GM21723 (cell line): ENCODE results near the gene BDP1.
"Not testable (repeated sequence)": the region's sequence is repeated elsewhere in the genome, so short reads cannot be mapped to it uniquely, and the experiment has no call there.

Source experiments
- ATAC-seq: cut with Tn5 transposase; IDR thresholded peaks from one replicate; pipeline ENCODE4 v1.9.1; 2021; ENCODE audit warnings: mild to moderate bottlenecking, moderate library complexity; ENCODE audit not compliant: unreplicated experiment

Gene BDP1, protein sequence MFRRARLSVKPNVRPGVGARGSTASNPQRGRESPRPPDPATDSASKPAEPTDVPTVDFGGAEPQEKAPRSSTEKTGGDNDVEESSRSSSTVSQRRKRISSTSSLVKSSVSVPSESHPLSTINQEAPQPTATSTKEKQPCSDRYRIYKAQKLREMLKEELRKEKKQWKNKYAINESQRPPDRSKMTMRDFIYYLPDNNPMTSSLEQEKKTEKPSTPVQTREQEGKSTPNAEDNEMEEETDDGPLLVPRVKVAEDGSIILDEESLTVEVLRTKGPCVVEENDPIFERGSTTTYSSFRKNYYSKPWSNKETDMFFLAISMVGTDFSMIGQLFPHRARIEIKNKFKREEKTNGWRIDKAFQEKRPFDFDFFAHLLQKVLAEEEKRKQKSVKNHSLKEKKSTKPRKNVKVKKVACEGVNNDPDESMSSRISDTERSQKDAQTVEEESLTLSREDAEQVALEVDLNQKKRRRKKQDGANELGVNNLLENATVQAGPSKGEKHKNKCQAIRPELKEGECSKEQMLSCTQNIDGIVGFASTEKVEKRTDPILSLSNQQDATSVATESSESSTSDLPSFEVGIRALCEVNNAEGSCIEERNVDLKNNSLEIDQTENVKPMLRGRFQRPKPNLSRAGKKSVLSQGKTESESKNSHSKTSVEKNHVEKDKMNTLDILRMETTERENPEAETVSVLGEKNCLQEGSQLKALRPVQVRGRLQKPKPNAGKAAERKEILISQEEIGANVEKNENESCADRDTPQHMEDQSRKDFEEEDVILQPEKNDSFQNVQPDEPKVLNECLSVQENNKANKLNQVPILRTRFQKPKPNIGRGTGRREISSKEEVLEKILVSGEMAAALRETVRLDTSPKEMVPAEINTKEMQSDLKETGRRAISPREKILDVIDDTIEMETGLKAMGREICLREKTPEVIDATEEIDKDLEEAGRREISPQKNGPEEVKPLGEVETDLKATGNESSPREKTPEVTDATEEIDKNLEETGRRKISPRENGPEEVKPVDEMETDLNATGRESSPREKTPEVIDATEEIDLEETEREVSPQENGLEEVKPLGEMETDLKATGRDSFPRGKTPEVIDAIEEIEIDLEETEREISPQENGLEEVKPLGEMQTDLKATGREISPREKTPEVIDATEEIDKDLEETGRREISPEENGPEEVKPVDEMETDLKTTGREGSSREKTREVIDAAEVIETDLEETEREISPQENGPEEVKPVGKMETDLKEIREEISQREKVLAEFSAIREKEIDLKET (N-terminal part only)

DNA sequence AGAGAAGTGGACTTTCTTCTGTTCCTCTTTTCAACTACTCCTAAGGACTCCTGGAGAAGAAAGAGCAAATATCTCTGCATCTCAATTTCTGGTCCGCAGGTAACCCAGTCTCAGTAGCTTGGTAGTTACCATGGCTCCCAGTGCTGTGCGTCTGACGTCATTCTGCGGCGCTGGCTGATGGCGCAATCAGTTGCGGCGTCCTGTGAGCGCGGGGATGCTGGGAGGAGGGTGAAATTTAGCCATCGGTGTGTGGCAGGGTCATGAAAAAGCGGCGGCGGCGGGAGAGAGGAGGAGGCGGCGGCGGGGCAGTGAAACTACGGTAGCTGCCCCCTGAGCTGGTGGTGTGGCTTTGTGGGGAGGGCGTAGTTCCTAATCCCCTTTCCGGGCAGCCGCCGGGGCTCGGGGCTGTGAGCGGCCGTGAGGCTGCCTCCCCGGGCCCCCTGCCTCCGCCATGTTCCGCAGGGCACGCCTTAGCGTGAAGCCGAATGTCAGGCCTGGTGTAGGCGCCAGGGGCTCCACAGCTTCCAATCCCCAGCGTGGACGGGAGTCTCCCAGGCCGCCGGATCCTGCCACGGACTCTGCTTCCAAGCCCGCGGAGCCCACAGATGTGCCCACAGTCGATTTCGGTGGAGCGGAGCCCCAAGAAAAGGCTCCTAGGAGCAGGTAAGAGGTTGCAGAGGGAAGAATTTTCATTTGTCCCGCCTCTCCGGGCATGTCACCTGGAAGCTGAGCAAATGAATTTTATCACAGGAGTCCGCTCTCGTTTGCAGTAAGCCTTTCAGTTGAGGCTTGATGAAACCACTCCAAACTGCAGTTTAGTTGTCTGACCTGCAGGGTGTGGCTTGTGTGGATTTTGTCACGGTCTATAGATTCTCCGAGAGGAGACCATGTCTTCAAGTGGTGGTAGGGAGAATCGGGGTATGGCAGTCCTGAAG lies at the start of gene BDP1:
BDP1 (plus strand) TSS at position 225 of the 935 bp plus-strand sequence; CDS start at position 452, 227 bp downstream.
- ATAC-seq: peak; percentile 95

- not testable (repeated sequence) for ATAC-seq
Observed at GRCh38 chr5:71410088-71410487, 45.4 kb upstream of the BDP1 start.

DNA sequence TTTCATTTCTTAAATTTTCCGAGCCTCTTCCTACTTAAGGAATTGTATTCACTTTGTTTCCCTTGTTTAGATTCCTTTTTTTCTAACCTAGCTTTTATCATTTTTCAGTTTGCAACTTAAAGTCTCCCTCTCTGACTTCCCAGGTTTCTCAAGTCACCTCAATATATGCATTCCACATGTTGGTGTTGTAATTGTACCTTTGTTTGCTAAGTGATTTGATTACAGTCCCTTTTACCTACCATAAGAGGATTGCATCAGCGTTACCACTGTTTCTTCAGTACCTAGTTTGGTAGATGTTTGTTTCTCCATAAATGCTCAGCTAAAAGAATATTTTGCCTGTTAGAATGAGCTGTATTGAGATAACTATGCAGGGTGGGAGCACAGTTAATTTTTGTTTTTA lies 39.8 kb upstream of the BDP1 start:
- ATAC-seq: not testable (repeated sequence)

- ATAC-seq: not testable (repeated sequence)
Observed at GRCh38 chr5:71418026-71418425, 37.4 kb upstream of the BDP1 start.

DNA sequence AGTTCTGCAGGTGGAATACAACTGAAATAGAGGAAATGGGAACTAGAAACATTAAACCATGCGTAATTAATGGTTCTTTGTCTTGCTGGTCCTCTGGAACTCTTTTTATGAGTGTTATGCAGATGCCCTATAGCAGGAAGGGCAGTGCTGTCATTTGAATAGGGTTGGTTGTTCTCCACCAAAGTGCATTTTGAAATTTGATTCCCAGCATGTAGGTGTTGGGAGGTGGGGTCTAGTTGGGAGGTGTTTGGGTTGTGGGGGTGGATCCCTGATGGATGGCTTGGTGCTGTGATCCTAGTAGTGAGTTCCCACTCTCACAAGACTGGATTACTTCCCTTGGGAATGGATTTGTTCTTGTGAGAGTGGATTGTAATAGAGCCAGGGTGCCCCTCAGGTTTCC lies 34.2 kb upstream of the BDP1 start:
- ATAC-seq: not testable (repeated sequence)

GRCh38 chr5:71423896-71424295 lies 31.6 kb upstream of the BDP1 start:
- ATAC-seq: not testable (repeated sequence)

GRCh38 chr5:71426686-71427474 lies 28.6 kb upstream of the BDP1 start:
- not testable (repeated sequence) for ATAC-seq

GRCh38 chr5:71432410-71432809 lies 23.0 kb upstream of the BDP1 start:
- not testable (repeated sequence) for ATAC-seq

GRCh38 chr5:71434825-71435224 lies 20.6 kb upstream of the BDP1 start:
- not testable (repeated sequence) for ATAC-seq

- ATAC-seq: not testable (repeated sequence)
Observed at GRCh38 chr5:71441564-71441963, 13.9 kb upstream of the BDP1 start.

GRCh38 chr5:71443891-71444290 lies 11.6 kb upstream of the BDP1 start:
- not testable (repeated sequence) for ATAC-seq

DNA sequence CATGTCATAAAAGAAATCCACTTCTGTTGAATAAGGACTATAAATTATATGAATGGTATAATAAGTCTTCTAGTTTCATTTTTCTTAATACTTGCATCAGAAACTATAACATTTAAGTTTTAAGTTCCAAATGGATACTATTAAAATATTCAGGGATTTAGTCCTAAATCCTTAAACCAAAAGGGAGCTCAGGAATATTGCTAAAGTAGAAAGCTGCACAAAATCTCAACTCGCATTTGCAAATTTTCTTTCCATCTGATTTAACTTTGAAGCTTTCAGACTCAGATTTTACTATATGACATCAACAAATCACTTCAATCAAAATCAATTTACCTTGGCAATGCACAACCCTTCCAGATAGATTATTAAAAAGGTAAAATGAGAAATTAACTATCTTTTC lies 10.4 kb upstream of the BDP1 start:
- ATAC-seq: not testable (repeated sequence)

DNA sequence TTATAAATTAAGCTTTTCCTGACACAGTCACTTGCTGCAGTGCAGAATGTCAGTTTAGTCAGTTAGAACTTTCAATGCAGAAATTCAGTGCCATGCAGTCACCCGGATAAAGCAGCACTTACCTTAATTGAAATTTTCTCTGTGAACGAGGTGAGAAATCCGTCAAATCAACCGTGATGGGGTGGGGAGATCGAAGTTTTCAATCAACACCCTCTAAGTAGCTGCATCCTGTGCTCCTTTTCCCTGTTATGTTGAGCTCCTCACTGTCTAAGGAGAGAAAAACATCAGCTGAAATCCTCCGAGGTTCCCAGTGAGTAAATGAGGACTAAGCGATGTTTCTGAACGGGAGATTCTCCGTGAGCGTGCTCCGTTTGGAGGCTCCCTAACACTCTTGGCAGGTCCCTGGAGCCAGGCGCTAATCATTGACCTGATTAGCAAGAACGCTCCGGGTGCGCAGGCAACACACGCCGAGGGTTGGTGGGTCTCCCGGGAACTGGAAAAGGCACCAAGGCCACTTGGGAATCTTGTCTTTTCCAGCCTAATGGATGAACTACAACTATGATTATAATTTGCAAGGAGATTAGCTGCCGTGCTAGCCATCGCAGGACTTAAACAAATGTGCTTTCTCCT lies 9.8 kb upstream of the BDP1 start:
- not testable (repeated sequence) for ATAC-seq

DNA sequence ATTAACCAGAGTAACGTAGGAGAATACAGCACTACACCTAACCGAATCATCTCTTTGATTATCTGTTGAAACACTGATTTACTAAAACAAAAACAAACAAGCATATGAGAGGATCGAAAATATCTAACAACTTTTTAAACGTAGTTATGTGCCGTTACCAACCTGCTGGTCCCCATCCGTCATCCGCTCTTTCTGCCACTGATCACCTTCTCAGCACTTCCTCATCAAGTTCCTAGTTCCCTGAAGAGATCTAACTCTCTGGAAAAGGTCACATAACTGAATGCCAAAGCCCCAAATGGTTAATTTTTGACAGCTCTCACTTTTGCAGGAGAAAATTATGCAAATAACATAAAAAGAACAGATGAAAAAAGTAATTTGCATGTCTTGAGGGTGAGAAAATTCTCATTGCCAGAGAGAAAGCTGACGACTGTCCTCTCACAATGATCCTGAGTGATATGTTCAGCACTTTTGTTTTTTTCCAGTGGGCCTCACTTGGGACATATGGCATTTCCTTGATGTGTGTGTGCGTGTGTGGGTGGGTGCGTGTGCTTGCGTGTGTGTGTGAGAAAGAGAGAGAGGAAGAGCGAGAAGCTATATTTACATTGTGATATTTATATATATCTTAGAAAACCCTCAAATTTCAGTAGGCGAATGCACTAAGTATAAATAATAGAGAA lies 8.8 kb upstream of the BDP1 start:
- peak; percentile 22 for ATAC-seq

DNA sequence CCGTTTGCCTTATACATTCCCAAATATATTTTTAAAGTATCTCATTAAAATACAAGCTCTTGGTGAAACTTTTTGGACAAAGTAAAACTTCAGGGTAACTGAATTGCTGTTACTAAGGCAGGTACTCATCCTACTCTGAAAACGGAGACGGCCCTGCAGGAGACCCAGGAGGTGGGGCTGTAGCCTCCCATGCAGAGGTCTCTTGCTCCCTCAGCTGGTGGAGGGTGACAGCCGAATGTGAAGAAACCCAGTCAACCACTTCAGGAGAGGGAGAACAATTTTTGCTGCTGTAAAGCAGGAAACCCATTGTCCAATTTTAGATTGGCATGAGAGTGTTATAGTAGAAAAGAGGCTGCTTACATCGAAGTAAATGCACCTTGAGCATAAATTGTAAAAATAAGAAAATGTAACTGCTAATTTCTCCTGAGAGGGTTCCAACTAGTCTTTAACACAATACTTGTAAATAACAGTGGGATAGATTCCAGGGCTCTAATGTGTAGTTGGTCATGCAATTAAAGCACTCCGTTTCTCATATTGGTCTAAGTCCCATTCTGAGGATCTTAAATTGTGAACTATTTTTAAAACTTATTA lies 8.1 kb upstream of the BDP1 start:
- ATAC-seq: peak; percentile 94

DNA sequence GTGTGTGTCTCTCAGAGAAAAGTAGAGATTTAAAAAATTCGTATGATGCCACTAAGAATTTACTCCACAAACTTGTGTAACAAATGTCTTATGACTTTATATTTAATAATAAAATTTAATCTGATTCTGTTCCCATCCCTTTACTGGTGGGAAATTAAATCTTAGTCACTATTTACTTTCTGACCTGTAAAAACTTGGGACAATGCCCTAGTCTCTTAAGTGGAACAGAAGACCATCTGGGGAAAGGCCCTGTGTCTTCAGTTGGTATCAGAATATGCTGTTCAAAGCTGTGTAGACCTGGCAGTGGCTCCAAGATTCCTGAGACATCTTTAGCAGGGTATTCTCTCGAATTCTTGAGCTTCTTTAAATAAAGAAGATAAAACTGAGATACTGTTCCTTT lies 2.6 kb upstream of the BDP1 start:
- ATAC-seq: no peak

- ATAC-seq: no peak
Observed at GRCh38 chr5:71454913-71455312, 538 bp upstream of the BDP1 start.

- ATAC-seq: no peak
Observed at GRCh38 chr5:71456362-71456743, 902 bp downstream of the BDP1 start.
